Stimulated activated CD4-positive, alpha-beta T cell treated with anti-CD3 and anti-CD28 coated beads, Interleukin-4, amount 100 ng/mL, for 48 hours (primary cell): Measurements from ENCODE around the gene B3GLCT.

ENCODE experiments used
- DNase-seq, 2 donors: peaks; one replicate each; pipeline ENCODE4 v3.0.0-alpha.2; 2020; ENCODE audit warnings: low read depth in 2 of 2

B3GLCT gene

DNA sequence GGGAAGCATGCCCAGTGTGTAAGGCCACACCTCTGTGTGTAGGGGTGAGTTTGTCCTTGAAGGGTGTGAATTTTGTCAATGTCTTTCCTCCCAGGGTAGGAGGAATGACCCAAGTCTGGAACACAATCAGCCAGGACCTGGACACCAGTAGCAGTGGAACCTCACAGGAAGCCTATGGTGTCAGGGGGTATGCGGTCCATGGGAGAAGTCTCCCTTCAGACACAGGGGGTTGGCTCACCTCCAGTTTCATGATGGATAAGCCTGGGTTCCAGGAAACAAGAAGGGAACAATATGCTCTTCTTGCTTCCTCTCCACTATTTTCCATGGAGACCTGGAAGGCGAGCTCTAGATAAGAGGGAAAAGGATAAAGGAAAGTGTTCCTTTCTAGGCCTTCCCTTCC, 23.9 kb downstream of the B3GLCT start:
- no peak for DNase-seq

DNA sequence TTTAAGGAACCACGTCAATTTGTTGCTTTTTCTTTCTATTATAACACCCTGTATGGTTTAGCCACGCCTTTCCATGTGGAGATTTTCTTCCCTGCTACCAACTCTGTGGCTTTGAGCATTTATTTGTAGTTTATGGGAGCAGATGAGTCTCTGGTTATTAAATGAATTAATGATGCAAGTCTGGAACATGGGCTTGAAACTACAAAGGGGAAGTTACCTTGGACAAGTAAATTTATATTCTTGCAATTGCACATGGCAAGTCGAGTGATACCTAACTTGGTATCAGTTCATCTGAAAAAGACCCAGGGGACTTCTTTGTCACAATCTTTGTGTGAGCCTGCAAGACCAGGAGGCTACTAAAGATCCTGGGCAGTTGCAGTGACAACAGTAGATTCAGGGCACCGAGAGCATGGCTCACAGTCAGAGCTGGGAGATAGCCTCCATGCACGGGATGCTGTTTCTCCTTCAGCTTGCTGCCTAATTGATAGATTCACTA, 24.4 kb downstream of the B3GLCT start:
- no peak for DNase-seq

DNA sequence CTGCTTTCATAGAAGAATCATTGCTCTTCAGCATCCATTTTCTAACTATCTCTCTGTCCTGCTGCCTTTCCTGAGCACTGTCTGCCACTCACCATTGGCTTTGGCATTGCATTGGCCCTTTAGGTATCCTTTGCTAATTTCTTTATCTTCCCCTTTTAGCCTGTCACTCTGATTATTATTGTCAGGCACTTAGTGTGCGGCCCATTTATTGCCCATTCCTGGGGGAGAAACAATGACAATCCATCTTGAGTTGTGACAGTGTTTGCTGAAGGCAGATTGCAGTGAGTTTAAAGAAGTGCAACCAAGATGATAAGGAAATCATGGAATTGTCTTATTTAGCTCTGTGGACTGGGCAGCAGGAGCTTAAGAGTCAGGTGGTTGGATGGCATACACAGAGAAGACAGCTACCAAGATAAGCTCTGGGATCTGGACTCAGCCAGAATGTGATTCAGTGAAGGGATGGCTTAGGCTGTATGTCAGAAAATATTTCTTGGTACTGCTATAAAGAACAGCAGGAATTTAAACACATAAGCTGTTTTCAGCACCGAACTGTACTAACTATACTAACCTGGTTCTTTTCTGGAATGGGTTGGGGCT, 25.3 kb downstream of the B3GLCT start:
- DNase-seq: no peak

DNA sequence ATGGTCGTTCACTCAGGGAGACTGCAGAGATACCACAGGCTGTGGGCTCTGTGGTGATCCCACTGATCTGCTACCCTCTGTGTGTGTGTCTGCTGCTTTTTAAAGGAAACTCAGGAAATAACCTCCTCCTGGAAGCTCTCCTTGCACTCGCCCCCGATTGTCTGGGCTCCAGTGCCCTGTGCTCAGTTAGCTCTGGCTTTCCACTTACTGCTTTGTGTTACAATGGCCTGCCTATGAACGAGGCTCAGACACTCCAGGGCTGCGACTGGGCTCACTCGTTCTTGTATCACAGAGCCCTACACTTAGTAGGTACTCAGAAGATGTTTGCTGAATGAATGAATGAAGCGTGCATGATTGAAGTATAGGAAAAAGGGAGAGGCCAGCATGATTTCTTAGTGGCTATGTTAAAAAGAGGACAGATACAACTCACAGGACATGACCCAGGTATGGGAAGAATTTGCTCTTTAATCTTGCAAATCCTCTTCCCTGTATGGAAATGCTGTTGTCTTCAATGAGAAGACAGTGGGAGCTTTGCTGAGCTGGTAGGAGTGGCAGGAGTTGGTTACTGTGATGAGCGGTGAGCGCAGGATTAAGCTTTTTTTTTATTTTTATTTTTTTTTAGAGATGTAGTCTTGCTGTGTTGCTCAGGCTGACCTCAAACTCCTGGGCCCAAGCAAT, 26.4 kb downstream of the B3GLCT start:
- no peak for DNase-seq

DNA sequence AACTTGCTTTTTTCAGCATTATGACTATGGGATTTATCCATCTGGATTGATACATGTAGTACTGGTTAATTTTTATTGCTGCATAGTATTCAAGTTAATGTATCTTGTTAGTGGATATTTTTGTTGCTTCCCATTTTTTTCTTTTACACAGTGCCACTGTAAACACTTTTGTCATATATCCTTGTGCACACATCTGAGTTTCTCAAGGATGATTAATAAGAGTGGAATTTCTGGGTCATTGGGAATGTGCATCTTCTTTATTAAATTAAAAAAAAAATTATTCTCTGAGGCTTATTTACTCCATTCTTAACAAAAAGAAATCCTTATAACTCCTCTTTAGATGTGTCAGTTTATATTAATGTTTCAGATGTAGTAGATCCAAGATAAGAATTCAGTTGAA, 27.3 kb downstream of the B3GLCT start:
- no peak for DNase-seq

DNA sequence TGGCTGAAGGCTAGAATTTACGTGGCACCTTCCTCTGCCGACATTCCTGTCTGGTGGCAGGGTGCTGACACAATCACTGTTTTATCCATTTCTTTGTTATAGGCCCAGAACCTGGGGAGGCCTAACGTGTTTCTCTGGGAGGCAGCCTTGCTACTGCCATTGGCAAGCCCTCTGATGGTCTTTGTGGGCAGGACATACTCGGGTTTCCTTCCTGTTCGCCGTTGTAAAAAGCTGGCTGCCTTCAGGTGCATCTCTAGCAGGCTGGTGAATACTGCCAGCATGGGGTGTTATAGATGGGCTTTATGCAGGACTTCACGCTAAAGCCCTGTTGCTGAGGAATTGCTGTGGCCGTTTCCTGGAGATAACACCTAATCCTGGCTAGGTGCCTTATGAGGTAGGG, 28.1 kb downstream of the B3GLCT start:
- no peak for DNase-seq

DNA sequence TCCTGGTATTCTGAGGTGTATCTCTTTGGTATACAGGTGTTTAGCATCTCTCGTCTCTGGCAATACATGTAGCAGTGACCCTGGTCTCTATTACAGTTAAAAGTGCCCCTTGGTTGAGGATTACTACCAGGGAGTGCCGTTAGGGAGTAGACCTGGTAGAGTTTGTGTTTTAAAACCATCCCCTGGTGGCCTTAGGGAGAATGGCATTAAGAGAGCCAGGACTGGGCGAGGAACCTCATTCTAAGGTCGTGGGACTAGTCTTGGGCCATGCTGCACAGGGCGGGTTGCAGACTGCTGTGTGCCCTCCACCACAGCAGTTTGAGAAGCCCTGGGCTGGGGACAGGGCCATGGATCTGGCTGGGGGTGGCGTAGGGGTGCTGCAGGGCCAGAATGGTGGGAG, 35.0 kb downstream of the B3GLCT start:
- no peak for DNase-seq

DNA sequence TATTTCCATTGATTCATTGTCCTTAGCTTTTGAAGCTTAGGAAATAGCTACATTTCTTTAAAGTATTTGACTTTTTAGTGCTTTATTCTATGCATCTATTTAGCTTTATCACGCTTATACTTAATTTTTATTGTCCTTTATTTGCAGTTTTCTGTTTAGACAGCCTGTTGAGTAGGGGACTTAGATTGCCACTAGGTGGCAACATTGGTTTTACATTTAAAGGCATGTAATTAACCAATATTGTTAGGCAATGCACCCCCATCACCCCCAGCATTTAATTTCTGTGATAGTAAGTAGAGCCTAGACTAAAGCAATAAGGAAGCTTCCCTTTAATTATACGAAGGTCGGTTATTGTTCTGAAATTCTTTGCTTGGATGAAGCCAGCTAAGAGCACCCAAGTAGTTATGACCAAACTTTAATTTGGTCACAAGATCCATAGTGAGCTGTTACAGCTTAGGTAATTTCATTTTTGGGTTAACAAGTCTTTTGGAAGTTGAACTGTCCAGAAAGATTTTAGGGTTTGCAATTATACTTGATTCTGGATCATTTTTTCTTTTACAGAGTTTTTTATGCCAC, 36.5 kb downstream of the B3GLCT start:
- DNase-seq: no peak

DNA sequence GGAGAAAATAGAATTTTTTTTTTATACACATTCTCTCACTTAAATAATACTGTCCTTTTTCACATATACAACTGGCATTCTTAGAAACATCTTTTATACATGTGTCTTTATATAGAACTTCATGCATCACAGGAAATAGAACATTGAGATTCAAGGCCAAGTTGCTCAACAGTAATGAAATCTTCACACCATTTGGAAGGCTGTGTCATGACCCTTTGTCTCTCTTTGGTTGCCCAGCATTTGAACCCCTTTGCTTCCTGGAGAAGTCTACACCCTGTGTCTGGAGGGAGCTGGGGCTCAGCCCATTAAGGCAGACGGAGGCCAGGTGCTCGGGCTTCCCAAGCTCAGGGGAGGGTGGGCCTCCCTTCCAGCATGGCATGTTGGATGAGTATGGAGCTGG, 41.1 kb downstream of the B3GLCT start:
- DNase-seq: no peak

DNA sequence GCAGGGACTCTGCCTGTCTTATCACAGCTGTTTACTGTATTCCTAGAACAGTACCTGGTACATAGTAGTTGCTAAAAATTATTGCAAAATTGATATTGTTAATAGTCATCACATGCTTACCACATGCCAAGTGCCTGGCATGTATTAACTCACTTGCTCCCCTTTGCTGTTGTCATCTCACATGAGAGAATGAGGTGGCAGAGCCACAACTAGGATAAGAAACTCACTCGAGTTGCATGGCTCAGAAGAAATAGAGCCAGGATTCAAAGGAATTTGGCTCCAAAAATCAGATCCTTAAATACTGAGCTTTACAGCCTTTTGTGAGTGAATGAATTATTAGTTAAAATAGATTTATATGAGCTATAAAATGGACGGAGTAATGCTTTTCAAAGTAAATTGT, 42.6 kb downstream of the B3GLCT start:
- no peak for DNase-seq

DNA sequence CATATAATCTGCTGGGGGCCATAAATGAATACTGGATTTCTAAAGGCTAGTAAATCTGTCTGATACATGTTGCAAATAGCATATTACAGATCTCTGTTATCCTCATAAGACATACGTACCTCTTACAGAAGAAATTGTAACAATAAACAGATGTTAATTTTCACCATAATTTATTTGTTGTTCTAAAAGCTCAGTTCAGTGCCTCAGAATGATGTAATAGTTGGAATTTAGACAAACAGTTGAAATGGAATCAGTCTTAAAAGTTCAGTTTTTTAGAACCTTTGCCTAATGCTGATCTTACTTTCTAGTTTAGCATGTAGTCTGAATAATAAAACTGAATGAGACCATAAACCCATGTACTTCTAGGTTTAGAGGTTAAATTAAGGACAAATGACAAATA, 43.1 kb downstream of the B3GLCT start:
- no peak for DNase-seq

DNA sequence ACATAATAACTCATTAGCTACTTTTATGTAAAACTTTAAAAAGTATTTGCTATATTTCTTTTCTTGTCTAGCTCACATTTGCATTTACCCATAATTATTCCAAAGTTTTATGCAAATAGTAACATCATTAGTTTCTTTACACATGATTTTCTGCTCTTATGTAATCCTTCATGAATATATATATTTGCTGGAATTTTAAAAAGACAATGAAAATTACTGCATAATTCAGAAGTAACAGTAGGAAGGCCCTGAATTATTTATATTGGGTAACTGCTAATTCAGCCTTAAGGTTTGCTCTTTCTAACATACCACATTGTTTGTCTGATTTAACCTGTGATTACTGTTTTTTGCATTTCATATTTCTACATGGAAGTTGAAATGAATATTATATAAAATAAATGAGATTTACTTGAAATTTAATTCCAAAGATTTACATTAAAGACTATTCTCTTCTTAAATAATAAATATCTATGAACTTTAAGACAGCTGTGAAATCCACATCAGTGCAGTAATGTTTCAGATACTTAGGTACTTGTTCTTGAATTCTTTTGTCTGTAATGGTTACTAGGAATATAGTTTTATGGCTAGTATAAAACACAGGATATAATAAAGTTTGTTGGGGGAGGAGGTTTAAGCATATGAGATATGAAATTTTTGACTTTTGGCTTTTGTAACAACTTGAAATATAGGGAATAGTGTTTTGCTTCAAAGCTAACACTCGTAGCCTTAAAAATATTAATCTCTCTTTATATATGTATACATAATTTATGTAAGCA, 46.0 kb downstream of the B3GLCT start:
- no peak for DNase-seq

DNA sequence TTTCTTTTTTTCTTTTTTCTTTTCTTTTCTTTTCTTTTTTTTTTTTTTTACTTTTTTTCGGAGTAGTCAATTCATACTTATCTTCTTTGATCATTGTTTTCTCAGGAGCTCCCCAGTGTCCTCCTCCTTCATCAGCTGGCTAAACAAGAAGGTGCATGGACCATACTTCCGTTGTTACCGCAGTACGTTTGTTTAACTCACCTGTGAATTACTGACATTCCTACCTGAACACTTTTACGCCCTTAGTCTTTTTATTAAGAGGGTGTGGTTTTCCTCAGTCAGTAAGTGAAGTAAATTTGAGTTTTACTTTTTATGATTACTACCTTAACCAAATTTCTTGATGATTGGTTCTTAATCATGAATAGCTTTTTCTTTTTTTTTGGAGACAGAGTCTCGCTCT, 47.1 kb downstream of the B3GLCT start:
- no peak for DNase-seq

DNA sequence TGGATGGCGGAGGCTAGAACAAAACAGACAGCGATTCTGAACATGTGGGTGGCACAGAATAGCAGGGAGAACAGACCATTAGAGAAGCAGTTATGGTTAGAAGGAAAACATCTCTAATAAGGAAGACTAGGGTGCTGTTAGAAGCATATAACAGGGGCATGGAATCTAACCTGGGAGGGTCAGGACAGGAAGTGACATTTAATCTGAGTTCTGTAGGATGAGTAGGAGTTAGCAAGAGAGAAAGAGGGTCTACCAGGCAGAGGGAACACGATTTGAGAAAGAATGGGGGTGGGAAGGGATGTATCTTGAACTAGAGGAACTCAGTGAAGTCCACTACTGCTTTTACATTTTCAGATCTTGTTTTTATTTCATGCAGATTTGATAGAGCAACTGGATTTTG, 48.6 kb downstream of the B3GLCT start:
- no peak for DNase-seq

DNA sequence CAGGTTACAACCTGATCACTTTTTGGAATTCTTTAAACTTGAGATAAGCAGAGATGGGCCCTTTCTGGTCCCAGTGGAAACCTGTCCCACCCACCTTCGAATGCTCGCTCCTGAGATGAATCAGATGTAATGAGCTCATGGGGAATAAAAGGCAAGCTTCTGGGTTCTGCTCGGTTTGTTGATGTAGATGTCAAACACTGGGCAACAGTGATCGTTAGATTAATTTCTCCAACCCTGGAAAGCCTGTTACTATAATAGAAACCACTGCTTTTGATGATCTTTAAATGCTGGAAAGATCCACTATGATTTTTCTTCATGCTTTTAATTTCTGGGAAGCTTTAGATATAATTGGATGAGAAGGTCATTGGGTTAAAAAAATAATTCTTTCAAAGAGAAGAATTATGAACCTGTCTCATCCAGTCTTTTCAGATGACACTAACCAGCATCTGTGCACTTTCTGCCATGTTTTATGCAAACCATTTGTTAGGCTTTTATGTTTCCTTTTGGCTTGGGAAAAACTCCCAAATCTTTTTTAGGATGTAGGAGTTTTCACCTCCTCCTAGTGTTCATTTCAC, 49.3 kb downstream of the B3GLCT start:
- DNase-seq: no peak

DNA sequence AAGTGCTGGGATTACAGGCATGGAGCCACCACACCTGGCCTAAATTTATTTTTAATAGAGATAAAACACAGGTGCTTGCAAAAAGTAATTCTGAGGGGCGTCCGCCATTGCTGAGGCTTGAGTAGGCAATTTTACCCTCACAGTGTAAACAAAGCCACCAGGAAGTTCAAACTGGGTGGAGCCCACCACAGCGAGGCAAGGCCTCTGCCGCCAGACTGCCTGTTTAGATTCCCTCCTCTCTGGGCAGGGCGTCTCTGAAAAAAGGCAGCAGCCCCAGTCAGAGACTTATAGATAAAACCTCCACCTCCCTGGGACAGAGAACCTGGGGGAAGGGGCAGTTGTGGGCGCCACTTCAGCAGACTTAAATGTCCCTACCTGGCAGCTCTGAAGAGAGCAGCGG, 50.7 kb downstream of the B3GLCT start:
- no peak for DNase-seq

DNA sequence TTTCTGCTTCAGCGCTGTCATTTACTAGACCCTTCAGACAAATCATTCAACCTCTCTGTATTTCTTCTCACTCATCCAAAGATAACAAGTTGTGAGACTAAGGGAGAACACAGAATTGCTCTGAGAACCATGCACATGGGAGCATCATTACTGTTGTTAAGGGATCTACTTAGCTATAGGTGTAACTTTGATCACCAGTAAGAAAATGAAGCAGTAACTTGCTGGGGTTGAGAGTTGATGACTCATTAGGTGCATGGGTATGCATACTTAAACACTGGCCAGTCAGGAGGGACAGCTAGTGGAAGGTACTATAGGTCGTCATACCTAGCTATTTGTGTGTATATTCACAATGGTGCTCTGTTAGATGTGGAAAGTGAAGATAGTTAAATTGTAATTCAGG, 61.5 kb downstream of the B3GLCT start:
- no peak for DNase-seq

DNA sequence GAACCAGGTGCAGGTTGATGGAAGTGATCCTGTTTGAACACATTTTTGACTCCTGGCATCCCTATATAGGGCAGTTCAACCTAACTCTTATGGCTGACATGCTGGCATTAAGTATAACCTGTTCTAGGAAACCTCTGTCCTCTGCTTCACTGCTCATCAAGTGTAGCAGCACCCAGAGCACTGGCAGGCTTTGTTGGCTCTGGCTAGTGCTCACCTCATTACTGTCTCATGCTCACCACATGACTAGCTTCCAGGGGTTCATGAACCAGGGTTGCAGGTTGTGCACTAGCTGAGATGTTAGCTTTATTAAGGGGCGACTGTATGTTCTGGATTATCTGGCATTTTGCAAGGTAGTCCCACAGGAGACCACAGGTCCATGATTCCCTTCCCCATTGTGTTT, 63.6 kb downstream of the B3GLCT start:
- DNase-seq: no peak

DNA sequence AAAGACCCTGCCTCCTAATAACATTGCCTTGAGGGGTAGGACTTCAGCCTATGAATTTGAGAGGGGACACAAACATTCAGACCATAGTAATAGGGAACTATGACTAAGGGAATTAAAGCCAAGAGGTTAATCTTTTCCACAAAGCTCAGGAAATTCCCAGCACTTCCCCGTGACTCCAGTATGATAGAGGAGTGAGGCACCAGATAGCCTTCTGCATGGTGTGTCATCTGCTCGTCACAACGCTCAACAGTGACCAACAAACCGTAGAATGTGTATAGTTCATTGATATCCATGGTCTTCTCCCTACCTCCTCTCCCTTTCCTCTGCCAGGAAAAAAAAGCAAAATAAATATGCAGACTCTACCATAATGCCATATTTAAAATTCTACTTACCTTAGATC, 64.4 kb downstream of the B3GLCT start:
- no peak for DNase-seq

DNA sequence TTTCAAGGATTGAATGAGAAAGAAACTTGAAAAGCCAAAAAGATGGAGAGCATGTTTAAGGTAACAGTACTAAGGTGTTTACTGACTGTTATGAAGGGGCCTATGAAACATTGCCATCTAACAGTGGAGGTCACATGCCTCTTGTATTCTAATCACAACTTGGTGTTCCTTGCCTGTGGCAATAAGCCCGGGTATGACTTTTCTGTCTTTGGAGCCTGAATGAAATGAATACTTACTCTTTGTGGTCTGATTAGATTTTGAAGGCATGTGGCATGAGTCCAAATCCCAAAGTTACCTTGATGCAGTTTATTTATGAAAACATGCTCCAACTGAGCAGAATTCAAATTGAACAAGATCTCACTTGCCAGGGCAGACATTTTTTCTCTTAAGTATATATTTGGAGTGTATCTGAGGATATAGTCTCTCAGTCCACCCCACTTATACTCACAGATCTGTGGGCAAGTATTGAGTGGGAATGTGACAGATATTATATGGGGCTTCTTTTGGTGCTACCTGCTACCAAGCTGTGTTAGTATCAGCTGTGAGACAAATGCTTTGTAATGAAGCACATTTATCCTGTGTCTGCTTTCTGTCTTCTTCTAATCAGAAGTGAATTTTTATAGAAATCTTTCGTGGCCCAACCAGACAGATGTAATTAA, 67.5 kb downstream of the B3GLCT start:
- DNase-seq: no peak

DNA sequence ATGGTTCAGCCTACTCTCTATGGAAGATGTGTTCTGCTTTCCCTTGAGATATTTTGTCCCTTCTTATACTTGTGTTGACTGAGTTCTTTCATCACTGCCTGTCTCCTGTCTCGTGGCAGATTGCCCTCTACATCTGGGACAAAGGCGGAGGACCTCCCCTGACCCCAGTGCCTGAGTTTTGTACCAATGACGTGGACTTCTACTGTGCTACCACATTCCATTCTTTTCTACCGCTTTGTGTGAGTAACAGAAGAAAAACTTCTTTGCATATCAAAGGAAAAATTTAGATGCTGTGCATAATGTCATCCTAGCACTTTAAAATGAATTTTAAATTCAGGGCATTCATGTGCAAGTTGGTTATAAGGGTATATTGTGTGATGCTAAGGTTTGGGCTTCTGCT, 74.6 kb downstream of the B3GLCT start:
- DNase-seq: no peak

DNA sequence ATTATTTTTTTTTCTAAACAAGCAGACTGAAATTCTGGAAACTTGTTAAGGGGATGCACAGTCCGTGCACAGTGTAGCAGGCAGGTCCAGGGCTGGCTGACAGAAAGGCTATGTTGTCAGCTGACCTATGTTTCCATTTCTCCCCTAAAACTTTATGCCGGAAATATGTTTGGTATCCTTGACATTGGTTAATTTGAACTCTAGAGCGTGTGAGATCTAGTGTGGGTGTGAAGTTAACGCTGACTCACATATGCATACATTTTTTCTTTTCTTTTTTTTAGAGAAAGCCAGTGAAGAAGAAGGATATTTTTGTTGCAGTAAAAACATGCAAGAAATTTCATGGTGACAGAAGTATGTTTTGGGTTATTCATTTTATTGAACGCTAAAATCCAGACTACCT, 76.6 kb downstream of the B3GLCT start:
- DNase-seq: no peak
